Esophagus muscularis mucosa (tissue), 4 donors: ENCODE data around the gene HDDC2. TPM values are rescaled to one million over a fixed set of nuclear protein-coding genes. Genes with fewer than 3 reads are reported as not detected.

Experiments used
- DNase-seq: peaks from one replicate; pipeline ENCODE4 v3.0.0-alpha.2; 2017; ENCODE audit errors: extremely low spot score
- H3K27ac ChIP-seq, 4 donors: fragments of 200-600 bp; sonication (generic); replicated peaks in 1 of 4; 1 replicate in 3 of 4; 2 replicates in 1 of 4; pipeline ENCODE4 v1.5.1; 2016 to 2019; ENCODE audit warnings: mild to moderate bottlenecking in 1 of 4
- H3K27me3 ChIP-seq, 4 donors: fragments of 200-600 bp; sonication (generic); one replicate each; pipeline versions ENCODE4 v1.5.1 to v1.6.0; 2016 to 2019
- H3K36me3 ChIP-seq, 4 donors: fragments of 200-600 bp; sonication (generic); one replicate each; pipeline ENCODE4 v1.5.1; 2016 to 2019
- H3K4me1 ChIP-seq, 4 donors: fragments of 200-600 bp; sonication (generic); one replicate each; pipeline ENCODE4 v1.5.1; 2016 to 2019
- H3K4me3 ChIP-seq, 4 donors: fragments of 200-600 bp; sonication (generic); 1 replicate in 2 of 4; 2 replicates in 2 of 4; pipeline ENCODE4 v1.5.1; 2016 to 2019; ENCODE audit warnings: mild to moderate bottlenecking in 4 of 4, moderate library complexity in 1 of 4
- H3K9me3 ChIP-seq, 4 donors: fragments of 200-600 bp; sonication (generic); 1 replicate in 3 of 4; 2 replicates in 1 of 4; pipeline ENCODE4 v1.5.1; 2016 to 2019
- CTCF ChIP-seq, 3 experiments: fragments of 200-600 bp in 2 of 3; fragments of 450-650 bp in 1 of 3; sonication (generic) in 2 of 3; IDR thresholded peaks; one replicate each; pipeline ENCODE4 v1.5.1; 2017 to 2019; ENCODE audit warnings: antibody characterized with exemption in 3 of 3, mild to moderate bottlenecking in 2 of 3, moderate library complexity in 1 of 3
- EP300 ChIP-seq: sonication (generic); formaldehyde crosslinking; IDR thresholded peaks from one replicate; pipeline ENCODE4 v1.6.1; 2017; ENCODE audit warnings: antibody characterized with exemption
- POLR2A ChIP-seq: fragments of 450-650 bp; IDR thresholded peaks from one replicate; pipeline ENCODE4 v1.6.1; 2017; ENCODE audit warnings: antibody characterized with exemption, moderate library complexity, mild to moderate bottlenecking, low read depth
- POLR2AphosphoS5 ChIP-seq, 2 donors: sonication (generic); formaldehyde crosslinking; IDR thresholded peaks; one replicate each; pipeline ENCODE4 v1.6.1; 2017; ENCODE audit warnings: antibody characterized with exemption in 2 of 2
- WGBS: methylation state at CpG from one replicate; pipeline ENCODE4 v1.1.5; 2018; 5-methylcytosine and 5-hydroxymethylcytosine counted together
- intact Hi-C: fragments of 100-400 bp; cut with DNase I; formaldehyde crosslinking; loops from one replicate; pipeline ENCODE4 v1.15.1; 2023
- total RNA-seq, 4 donors: library from RNA; depleted of rRNA; stranded (reverse); fragments of >200 nt; gene quantifications; one replicate each; pipeline versions ENCODE4 v1.1.0 to v1.2.1, GENCODE V29; 2016

HDDC2 gene
- total RNA-seq, 4 donors from 2014 or later = 29.6 to 47.7 (median 38.4) TPM

- intact Hi-C loops = loop anchor here (10.0 kb wide), 1 partner anchor 647 kb away; the partner anchor contains the start of gene HINT3
- H3K4me3 ChIP-seq = no peak overlapping the region
- no peaks in the 10 kb centered on the region for H3K36me3 ChIP-seq
- 68% methylated on average over 6 of the region's 6 CpGs for WGBS
- no peaks in the 10 kb centered on the region for H3K27me3 ChIP-seq
- H3K9me3 ChIP-seq = no peaks in the 10 kb centered on the region
- H3K4me1 ChIP-seq = peaks cover 0 to 6% (median 1%) of the 10 kb centered on the region in 4 donors
- H3K27ac ChIP-seq = no peak overlapping the region
- DNase-seq = no peak
- TF ChIP-seq CTCF (IDR thresholded peaks at IDR 0.05) (no peak), EP300 (no peak), POLR2A (no peak), POLR2AphosphoS5 (IDR thresholded peaks at IDR 0.05) (no peak)
Observed at GRCh38 chr6:125307964-125308615, 6.3 kb upstream of the HDDC2 start.

- H3K27me3 ChIP-seq = no peaks in the 10 kb centered on the region
- H3K27ac ChIP-seq = no peak overlapping the region
- WGBS = 86% methylated on average over 6 of the region's 6 CpGs
- no peak overlapping the region for H3K4me3 ChIP-seq
- H3K36me3 ChIP-seq = no peaks in the 10 kb centered on the region
- no peak for DNase-seq
- TF ChIP-seq POLR2A (no peak), CTCF (IDR thresholded peaks at IDR 0.05) (no peak), POLR2AphosphoS5 (IDR thresholded peaks at IDR 0.05) (no peak), EP300 (no peak)
- peaks cover 0 to 6% (median 1%) of the 10 kb centered on the region in 4 donors for H3K4me1 ChIP-seq
- intact Hi-C loops = loop anchor here (10.0 kb wide), 1 partner anchor 648 kb away; the partner anchor contains the start of gene HINT3
- no peaks in the 10 kb centered on the region for H3K9me3 ChIP-seq
Observed at GRCh38 chr6:125307150-125307838, 5.5 kb upstream of the HDDC2 start.

DNA sequence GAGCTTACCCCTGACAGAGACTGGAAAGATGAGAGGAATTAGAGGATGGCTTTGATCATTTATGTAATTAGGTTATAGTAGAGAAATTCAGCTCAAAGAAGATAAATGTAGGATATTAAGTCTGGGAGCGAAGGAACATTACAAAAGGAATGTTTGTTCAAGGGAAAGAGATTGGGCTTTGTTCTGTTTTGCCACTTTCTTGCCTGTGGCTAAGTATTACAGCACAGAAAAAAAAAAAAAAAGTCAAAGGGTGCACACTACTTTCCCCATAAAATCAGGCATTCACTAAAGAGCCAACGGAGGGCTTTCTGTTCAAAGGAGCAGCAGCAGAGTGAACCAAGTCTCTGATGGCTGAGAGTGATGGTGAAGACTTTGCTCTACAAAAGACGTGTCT is 5.0 kb upstream of the HDDC2 start:
- TF ChIP-seq POLR2A = no peak
- H3K27ac ChIP-seq = no peak overlapping the region
- DNase-seq = no peak
- intact Hi-C loops = loop anchor here (10.0 kb wide), 1 partner anchor 648 kb away; the partner anchor contains the start of gene HINT3
- H3K9me3 ChIP-seq = no peaks in the 10 kb centered on the region
- WGBS = 76% methylated on average over 3 of the region's 3 CpGs
- peaks cover 0 to 6% (median 1%) of the 10 kb centered on the region in 4 donors for H3K4me1 ChIP-seq
- H3K27me3 ChIP-seq = no peaks in the 10 kb centered on the region
- no peak overlapping the region for H3K4me3 ChIP-seq
- H3K36me3 ChIP-seq = no peaks in the 10 kb centered on the region

DNA sequence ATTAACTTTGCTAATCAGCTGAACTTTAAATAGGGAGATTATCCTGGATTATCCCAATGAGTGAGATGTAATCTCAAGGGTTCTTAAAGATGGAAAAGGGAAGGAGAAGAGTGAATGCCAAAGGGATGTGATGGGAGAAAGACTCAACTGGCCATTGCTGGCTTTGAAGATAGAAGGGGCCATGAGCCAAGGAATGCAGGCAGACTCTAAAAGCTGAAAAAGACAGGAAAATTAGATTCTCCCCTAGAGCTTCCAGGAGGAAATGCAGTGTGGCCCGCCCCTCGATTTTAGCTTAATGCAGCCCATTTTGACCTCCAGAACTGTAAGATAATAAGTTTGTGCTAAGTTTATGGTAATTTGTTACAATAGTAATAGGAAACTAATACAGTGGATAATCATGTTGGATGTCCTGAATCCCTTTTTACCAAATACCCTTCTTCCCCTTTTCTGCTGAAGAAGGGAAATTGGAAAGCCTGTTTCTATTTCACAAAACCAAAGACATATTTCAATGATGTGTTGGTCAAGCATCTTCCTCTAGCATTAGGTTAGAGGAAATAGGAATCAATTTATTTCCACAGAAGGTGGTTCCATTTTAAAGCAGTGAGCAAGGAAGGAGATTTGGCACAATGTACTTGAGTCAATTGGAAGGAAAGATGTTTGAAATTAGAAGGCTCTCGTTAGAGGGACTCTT is 3.3 kb upstream of the HDDC2 start:
- TF ChIP-seq POLR2A = no peak
- TF ChIP-seq CTCF (IDR thresholded peaks at IDR 0.05) = no peak
- no peak for TF ChIP-seq POLR2AphosphoS5 (IDR thresholded peaks at IDR 0.05)
- TF ChIP-seq EP300 = no peak
- H3K4me3 ChIP-seq = no peak overlapping the region
- H3K9me3 ChIP-seq = no peaks in the 10 kb centered on the region
- H3K4me1 ChIP-seq = peaks cover 8 to 10% (median 9%) of the 10 kb centered on the region in 4 donors
- no peaks in the 10 kb centered on the region for H3K27me3 ChIP-seq
- no peaks in the 10 kb centered on the region for H3K36me3 ChIP-seq
- WGBS = 92% methylated on average over 3 of the region's 3 CpGs
- H3K27ac ChIP-seq = no peak overlapping the region
- DNase-seq = no peak
- intact Hi-C loops = loop anchor here (10.0 kb wide), 1 partner anchor 650 kb away; the partner anchor contains the start of gene HINT3

GRCh38 chr6:125303512-125303854 is 1.7 kb upstream of the HDDC2 start:
- WGBS = 78% methylated on average over 1 of the region's 1 CpG
- no peak for TF ChIP-seq EP300
- TF ChIP-seq POLR2AphosphoS5 (IDR thresholded peaks at IDR 0.05) = no peak
- TF ChIP-seq POLR2A = no peak
- TF ChIP-seq CTCF (IDR thresholded peaks at IDR 0.05) = no peak
- DNase-seq = no peak
- Histone ChIP-seq H3K9me3 (no peaks in the 10 kb centered on the region), H3K27me3 (no peaks in the 10 kb centered on the region), H3K4me1 (peaks cover 16 to 25% (median 20%) of the 10 kb centered on the region in 4 donors), H3K27ac (no peak overlapping the region), H3K36me3 (peaks cover 0 to 13% (median 5%) of the 10 kb centered on the region in 4 donors), H3K4me3 (no peak overlapping the region)
- intact Hi-C loops = loop anchor here (10.0 kb wide), 1 partner anchor 651 kb away; the partner anchor contains the start of gene HINT3
